Endothelial cell (in vitro differentiated cells): ENCODE results near the gene STRA6. TPM values are rescaled to one million over a fixed set of nuclear protein-coding genes. Genes with fewer than 3 reads are reported as not detected.

Experiments
- DNase-seq: peaks from one replicate; pipeline ENCODE4 v3.0.0; 2021; ENCODE audit warnings: low spot score
- H3K27ac Mint-ChIP-seq: one replicate; pipeline ENCODE4 v1.8.0; 2021; ENCODE audit warnings: mixed read lengths, inconsistent platforms; ENCODE audit not compliant: unreplicated experiment
- H3K27me3 Mint-ChIP-seq: one replicate; pipeline ENCODE4 v1.8.0; 2021; ENCODE audit warnings: mild to moderate bottlenecking, moderate library complexity, mixed read lengths, inconsistent platforms; ENCODE audit not compliant: unreplicated experiment
- H3K36me3 Mint-ChIP-seq: one replicate; pipeline ENCODE4 v1.8.0; 2021; ENCODE audit warnings: mild to moderate bottlenecking, low read depth, mixed read lengths, inconsistent platforms; ENCODE audit not compliant: unreplicated experiment
- H3K4me1 Mint-ChIP-seq: one replicate; pipeline ENCODE4 v1.8.0; 2021; ENCODE audit warnings: mild to moderate bottlenecking, mixed read lengths, inconsistent platforms; ENCODE audit not compliant: unreplicated experiment
- H3K4me3 Mint-ChIP-seq: one replicate; pipeline ENCODE4 v1.8.0; 2021; ENCODE audit warnings: mild to moderate bottlenecking, mixed read lengths, inconsistent platforms; ENCODE audit not compliant: unreplicated experiment
- H3K9me3 Mint-ChIP-seq: one replicate; pipeline ENCODE4 v1.8.0; 2021; ENCODE audit warnings: mixed read lengths, inconsistent platforms; ENCODE audit not compliant: unreplicated experiment
- CTCF ChIP-seq: fragments of 200-600 bp; sonication (generic); IDR thresholded peaks from one replicate; pipeline ENCODE4 v1.5.0; 2021; ENCODE audit warnings: antibody characterized with exemption; ENCODE audit not compliant: unreplicated experiment
- total RNA-seq: library from RNA; stranded (reverse); fragmentation: NEBNext Ultra II Directional; extraction: Animal tissue kit (Norgen Biotek cat#: 25700); gene quantifications from one replicate; pipeline ENCODE4 v1.2.1, GENCODE V29; 2021; ENCODE audit not compliant: unreplicated experiment

STRA6 gene
- total RNA-seq, 1 donor from 2014 or later = 9.2 TPM

GRCh38 chr15:74174958-74175253 lies 27.7 kb downstream of the STRA6 start:
- no peak for DNase-seq
- H3K9me3 Mint-ChIP-seq = no peaks in the 10 kb centered on the region
- H3K4me3 Mint-ChIP-seq = no peak overlapping the region
- no peak for TF ChIP-seq CTCF
- peaks cover 10% of the 10 kb centered on the region for H3K27me3 Mint-ChIP-seq
- H3K27ac Mint-ChIP-seq = no peak overlapping the region
- peaks cover 9% of the 10 kb centered on the region for H3K4me1 Mint-ChIP-seq
- peaks cover 3% of the 10 kb centered on the region for H3K36me3 Mint-ChIP-seq

GRCh38 chr15:74174219-74174957 lies 28.2 kb downstream of the STRA6 start:
- TF ChIP-seq CTCF = no peak
- no peak overlapping the region for H3K27ac Mint-ChIP-seq
- no peak for DNase-seq
- no peaks in the 10 kb centered on the region for H3K9me3 Mint-ChIP-seq
- H3K36me3 Mint-ChIP-seq = peaks cover 3% of the 10 kb centered on the region
- peaks cover 9% of the 10 kb centered on the region for H3K4me1 Mint-ChIP-seq
- no peak overlapping the region for H3K4me3 Mint-ChIP-seq
- H3K27me3 Mint-ChIP-seq = peaks cover 10% of the 10 kb centered on the region

- peaks cover 3% of the 10 kb centered on the region for H3K36me3 Mint-ChIP-seq
- TF ChIP-seq CTCF = no peak
- H3K27me3 Mint-ChIP-seq = peaks cover 9% of the 10 kb centered on the region
- H3K9me3 Mint-ChIP-seq = no peaks in the 10 kb centered on the region
- DNase-seq = no peak
- H3K4me1 Mint-ChIP-seq = peaks cover 9% of the 10 kb centered on the region
- no peak within 1 kb of the TSS for H3K27ac Mint-ChIP-seq
- H3K4me3 Mint-ChIP-seq = no peak within 1 kb of the TSS
These were observed 29.0 kb downstream of the STRA6 start, which contains the start of gene ISLR for GRCh38 chr15:74173380-74174218. ISLR (plus strand) TSS chr15:74173710; CDS start chr15:74174859, 1,149 bp downstream.

- DNase-seq = no peak
- Mint-ChIP-seq H3K9me3 (no peaks in the 10 kb centered on the region), H3K4me1 (peaks cover 9% of the 10 kb centered on the region), H3K4me3 (no peak overlapping the region), H3K36me3 (peaks cover 3% of the 10 kb centered on the region), H3K27ac (no peak overlapping the region), H3K27me3 (peaks cover 9% of the 10 kb centered on the region)
- no peak for TF ChIP-seq CTCF
These were observed 29.7 kb downstream of the STRA6 start for GRCh38 chr15:74172701-74173379.
